Epithelial cell of proximal tubule (primary cell): Measurements from ENCODE around the gene C12orf60. TPM values are rescaled to one million over a fixed set of nuclear protein-coding genes. Genes with fewer than 3 reads are reported as not detected.

Experiments
- DNase-seq: peaks from one replicate; pipeline ENCODE4 v3.0.0-alpha.2; 2011; ENCODE audit warnings: low read depth
- H3K4me3 ChIP-seq: 2 replicates; pipeline ENCODE4 v1.5.1; 2011; ENCODE audit warnings: low read depth, mild to moderate bottlenecking, low read length
- total RNA-seq: library from RNA; depleted of rRNA; stranded (reverse); fragments of >200 nt; gene quantifications from 2 replicates; pipeline ENCODE4 v1.2.3, GENCODE V29; 2015
- TF ChIP-seq, protein P1 (sequence below): conservative IDR thresholded peaks from 2 replicates; pipeline ENCODE4 v1.5.1; 2012; ENCODE audit warnings: low read depth, mild to moderate bottlenecking, low read length

C12orf60 gene
- total RNA-seq, 1 donor from 2014 or later: 1.2 TPM

DNA sequence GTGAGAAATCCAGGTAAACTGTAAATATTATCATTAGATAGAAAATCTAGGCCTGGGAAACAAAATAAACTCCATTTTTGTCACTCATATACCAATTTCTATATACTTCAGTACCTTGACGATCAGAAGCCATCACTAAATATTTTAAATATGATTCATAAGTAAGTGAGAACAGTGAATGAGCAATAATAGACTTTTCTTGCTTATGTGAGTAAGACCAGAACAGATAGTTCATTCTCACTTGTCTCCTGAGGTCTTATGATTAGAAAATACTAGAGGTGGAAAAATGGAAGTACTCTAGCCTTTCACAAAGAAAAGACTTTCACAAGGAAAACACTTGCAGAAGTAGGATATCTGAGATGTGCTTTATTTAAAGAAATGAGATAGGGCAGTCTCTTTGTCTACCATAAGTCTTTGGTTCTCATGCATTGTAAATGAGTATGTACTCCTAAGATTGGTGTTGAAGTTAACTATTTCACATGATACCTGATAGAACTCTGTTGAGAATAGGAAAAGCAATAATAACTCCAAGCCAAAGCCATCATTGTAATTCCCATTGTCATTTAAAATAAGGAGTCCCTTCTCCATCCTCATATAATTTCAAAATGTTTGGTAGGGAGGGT, 20.7 kb downstream of the C12orf60 start:
- DNase-seq: no peak
- TF ChIP-seq, protein P1, sequence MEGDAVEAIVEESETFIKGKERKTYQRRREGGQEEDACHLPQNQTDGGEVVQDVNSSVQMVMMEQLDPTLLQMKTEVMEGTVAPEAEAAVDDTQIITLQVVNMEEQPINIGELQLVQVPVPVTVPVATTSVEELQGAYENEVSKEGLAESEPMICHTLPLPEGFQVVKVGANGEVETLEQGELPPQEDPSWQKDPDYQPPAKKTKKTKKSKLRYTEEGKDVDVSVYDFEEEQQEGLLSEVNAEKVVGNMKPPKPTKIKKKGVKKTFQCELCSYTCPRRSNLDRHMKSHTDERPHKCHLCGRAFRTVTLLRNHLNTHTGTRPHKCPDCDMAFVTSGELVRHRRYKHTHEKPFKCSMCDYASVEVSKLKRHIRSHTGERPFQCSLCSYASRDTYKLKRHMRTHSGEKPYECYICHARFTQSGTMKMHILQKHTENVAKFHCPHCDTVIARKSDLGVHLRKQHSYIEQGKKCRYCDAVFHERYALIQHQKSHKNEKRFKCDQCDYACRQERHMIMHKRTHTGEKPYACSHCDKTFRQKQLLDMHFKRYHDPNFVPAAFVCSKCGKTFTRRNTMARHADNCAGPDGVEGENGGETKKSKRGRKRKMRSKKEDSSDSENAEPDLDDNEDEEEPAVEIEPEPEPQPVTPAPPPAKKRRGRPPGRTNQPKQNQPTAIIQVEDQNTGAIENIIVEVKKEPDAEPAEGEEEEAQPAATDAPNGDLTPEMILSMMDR: no peak
- no peak overlapping the region for H3K4me3 ChIP-seq

DNA sequence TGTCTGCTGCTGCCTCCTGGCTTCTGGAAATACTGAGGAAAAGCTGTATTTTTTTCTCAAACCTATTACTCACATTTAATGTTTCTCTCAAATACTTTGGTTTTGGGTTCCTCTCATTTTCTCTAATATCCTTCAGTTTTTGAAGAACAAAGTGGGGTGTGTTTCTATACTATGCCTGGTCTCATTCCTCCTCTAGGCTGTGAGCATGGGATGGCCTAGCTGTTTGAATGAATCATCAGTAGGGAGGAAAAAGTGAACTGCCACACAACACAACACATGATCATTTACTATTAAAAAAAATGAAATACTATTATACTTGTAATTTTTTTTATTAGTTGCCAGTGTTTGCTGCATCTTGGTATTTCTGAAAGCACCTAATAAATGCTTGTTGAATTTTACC, 21.8 kb downstream of the C12orf60 start:
- H3K4me3 ChIP-seq: no peak overlapping the region
- TF ChIP-seq, protein P1: no peak
- DNase-seq: no peak

DNA sequence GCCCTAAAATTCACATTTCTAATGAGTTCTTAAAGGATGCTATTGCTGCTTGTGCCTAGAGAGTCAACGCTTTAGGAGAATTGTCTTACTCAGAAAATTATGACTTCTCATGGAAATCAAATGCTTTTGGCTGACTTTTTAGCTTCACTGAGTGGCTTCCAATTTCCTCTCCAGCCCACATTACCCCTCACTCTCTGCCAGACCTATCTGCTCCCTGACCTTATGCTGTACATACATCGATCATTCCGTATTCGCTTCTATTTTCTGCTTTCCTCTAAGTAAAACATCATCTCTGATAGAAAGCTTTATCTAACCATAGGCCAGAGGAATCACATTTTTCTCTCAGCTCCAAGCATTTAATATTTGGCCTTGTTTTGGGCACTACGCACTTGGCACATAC, 23.0 kb downstream of the C12orf60 start:
- DNase-seq: no peak
- TF ChIP-seq, protein P1: no peak
- no peak overlapping the region for H3K4me3 ChIP-seq

DNA sequence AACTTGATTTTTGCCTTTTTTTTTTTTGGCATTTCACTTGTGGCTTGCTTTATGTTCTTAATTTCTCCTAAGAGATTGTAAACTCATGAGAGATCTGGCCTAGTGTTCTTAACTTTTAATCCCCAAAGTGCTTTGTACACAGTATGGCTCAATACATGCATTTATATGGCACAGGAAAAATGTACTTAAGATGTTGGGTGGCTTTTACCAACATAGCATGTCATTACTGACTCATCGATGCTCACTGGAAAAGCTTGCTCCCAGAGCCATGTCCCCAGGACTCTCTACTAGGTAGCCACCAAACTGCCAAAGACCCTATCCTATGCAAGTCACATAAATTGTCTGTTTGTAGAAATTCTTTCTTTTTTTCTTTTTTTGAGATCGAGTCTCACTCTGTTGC, 23.6 kb downstream of the C12orf60 start:
- no peak for DNase-seq
- no peak overlapping the region for H3K4me3 ChIP-seq
- TF ChIP-seq, protein P1: no peak

DNA sequence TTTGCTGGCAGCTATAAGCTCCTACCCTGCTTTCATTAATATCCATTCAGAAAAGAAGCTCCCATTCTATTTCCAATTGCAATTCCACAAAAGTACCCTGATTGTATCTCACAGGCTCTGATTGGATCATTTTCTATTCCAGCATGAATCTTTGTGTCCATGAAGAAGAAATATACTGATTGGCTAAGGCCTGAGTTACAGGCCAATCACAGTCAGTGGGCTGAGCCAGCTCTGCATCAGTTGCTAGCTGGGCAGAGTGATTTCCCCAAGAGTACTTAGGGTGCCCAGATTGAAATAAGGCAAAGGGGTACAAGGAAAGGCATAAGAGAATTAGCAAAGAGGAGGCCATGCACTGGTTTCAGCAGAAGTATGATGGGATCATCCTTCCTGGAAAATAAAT, 25.4 kb downstream of the C12orf60 start:
- DNase-seq: no peak
- no peak overlapping the region for H3K4me3 ChIP-seq
- TF ChIP-seq, protein P1: no peak

DNA sequence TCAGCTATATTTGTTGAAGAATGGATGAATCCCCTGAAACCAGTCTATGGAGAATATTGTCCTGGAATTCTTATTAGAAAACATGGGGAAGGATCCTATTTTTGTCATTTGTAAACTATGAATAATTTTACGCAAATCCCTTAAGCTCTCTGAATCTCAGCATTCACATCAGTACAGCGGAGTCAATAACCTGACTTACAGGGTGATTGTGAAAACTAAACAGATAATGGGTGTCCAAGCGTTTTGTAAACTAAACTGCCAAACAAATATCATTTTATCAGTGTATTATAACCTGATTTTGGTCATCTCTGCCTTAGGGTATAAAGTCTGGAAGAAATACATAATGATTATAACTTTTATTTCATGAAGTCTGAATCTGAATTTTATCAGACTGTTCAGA, 29.9 kb downstream of the C12orf60 start:
- no peak overlapping the region for H3K4me3 ChIP-seq
- no peak for DNase-seq
- TF ChIP-seq, protein P1: no peak

DNA sequence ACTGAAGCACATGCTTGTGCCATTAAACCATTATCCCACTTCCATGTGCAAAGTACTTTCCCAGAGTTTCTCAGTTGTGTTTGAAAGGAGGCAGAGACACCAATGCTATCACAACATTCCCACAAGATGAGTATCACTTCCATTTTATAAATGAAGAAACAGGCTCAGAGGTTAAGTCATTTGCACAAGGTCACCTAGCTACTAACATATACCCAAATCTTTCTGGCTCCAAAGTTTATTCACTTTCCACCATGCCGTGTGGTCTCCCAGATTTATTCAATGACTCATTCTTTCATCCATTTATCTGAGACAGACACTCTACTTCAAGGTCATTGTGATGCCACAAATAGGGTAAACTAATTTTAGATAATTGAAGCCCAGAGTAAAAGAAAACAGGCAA, 30.5 kb downstream of the C12orf60 start:
- H3K4me3 ChIP-seq: no peak overlapping the region
- no peak for DNase-seq
- TF ChIP-seq, protein P1: no peak
